ENCODE results near the gene SMIM32. TPM values are rescaled to one million over a fixed set of nuclear protein-coding genes. Genes with fewer than 3 reads are reported as not detected.

Gene SMIM32
- total RNA-seq, 1 donor from 2014 or later, result not detected

DNA sequence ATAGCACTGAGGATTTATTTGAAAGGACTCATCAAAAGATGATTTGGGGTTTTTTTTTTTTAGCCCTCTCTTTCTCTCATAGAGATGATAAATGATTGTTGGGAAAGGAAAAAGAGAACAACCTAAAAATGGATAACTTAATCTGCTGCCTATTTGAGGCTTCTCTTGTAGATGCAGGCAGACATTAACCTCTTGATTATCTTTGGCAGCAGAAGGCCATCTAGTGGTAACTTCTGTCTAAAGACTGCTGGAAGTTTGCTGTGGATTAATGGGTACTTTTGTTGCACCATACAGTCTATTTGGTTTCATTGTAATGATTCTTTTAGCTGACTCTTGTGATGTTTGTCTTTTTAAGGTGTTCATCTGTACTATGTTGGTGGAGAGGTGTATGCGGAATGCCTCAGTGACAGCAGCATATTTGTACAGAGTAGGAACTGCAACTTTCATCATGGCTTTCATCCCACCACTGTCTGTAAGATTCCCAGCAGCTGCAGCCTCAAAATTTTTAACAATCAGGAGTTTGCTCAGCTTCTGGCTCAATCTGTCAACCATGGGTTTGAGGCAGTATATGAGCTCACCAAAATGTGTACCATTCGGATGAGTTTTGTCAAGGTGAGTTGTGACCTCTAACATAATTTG, 18.8 kb downstream of the SMIM32 start:
- H3K36me3 Mint-ChIP-seq (ENCODE audit: low read depth, unreplicated experiment), result peaks cover 3% of the 10 kb centered on the region

DNA sequence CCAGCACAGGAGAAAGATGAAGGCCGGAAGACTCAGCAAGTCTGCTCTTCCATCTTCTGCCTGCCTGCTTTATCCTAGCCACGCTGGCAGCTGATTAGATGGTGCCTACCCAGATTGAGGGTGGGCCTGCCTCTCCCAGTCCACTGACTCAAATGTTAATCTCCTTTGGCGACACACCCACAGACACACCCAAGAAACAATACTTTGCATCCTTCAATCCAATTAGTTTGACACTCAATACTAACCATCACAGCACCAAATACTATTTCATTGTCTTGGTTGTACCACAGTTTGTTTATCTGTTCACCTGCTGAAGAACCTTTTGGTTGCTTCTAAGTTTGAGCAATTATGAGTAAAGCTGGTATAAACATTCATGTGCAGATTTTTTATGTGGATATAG, 23.7 kb downstream of the SMIM32 start:
- TF ChIP-seq, protein P1, sequence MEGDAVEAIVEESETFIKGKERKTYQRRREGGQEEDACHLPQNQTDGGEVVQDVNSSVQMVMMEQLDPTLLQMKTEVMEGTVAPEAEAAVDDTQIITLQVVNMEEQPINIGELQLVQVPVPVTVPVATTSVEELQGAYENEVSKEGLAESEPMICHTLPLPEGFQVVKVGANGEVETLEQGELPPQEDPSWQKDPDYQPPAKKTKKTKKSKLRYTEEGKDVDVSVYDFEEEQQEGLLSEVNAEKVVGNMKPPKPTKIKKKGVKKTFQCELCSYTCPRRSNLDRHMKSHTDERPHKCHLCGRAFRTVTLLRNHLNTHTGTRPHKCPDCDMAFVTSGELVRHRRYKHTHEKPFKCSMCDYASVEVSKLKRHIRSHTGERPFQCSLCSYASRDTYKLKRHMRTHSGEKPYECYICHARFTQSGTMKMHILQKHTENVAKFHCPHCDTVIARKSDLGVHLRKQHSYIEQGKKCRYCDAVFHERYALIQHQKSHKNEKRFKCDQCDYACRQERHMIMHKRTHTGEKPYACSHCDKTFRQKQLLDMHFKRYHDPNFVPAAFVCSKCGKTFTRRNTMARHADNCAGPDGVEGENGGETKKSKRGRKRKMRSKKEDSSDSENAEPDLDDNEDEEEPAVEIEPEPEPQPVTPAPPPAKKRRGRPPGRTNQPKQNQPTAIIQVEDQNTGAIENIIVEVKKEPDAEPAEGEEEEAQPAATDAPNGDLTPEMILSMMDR (IDR thresholded peaks at IDR 0.05; ENCODE audit: unreplicated experiment), result no peak
- no peaks in the 10 kb centered on the region for H3K27me3 Mint-ChIP-seq (ENCODE audit: unreplicated experiment)
- H3K36me3 Mint-ChIP-seq (ENCODE audit: low read depth, unreplicated experiment), result peaks cover 15% of the 10 kb centered on the region
- DNase-seq (ENCODE audit: low spot score), result no peak
- peaks cover 4% of the 10 kb centered on the region for H3K4me1 Mint-ChIP-seq (ENCODE audit: unreplicated experiment)
- H3K27ac Mint-ChIP-seq (ENCODE audit: unreplicated experiment), result no peak overlapping the region
- H3K4me3 Mint-ChIP-seq (ENCODE audit: unreplicated experiment), result no peak overlapping the region
- no peaks in the 10 kb centered on the region for H3K9me3 Mint-ChIP-seq (ENCODE audit: unreplicated experiment)

More for the DNA sequence above, 18.8 kb downstream of the SMIM32 start:
- Mint-ChIP-seq H3K9me3 (ENCODE audit: unreplicated experiment) (no peaks in the 10 kb centered on the region), H3K27me3 (ENCODE audit: unreplicated experiment) (no peaks in the 10 kb centered on the region), H3K4me1 (ENCODE audit: unreplicated experiment) (peaks cover 4% of the 10 kb centered on the region), H3K27ac (ENCODE audit: unreplicated experiment) (no peak overlapping the region), H3K4me3 (ENCODE audit: unreplicated experiment) (no peak overlapping the region)
- DNase-seq (ENCODE audit: low spot score), result no peak
- TF ChIP-seq, protein P1 (IDR thresholded peaks at IDR 0.05; ENCODE audit: unreplicated experiment), result peak; percentile 24

DNA sequence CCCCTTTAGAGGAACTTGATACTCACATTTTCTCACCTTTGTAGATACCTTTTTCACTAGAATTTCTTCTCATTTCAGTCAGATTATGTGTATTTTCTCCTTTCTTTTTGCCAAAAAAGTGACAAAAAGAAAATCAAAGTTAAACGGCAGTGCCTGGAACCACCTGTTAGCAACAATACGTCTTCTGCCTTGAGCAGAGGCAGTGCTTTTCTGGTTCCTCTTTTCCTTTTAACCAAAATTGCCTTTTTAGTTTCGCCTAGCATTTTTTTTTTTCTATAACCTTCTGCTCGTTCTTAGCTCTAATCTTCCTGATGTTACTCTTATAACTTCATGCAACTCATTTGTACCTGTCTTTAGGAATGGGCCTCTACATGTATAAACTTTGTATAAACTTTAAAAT, 26.1 kb downstream of the SMIM32 start:
- DNase-seq (ENCODE audit: low spot score), result no peak
- no peaks in the 10 kb centered on the region for H3K9me3 Mint-ChIP-seq (ENCODE audit: unreplicated experiment)
- H3K27ac Mint-ChIP-seq (ENCODE audit: unreplicated experiment), result no peak overlapping the region
- peaks cover 4% of the 10 kb centered on the region for H3K4me1 Mint-ChIP-seq (ENCODE audit: unreplicated experiment)
- H3K4me3 Mint-ChIP-seq (ENCODE audit: unreplicated experiment), result no peak overlapping the region
- peaks cover 15% of the 10 kb centered on the region for H3K36me3 Mint-ChIP-seq (ENCODE audit: low read depth, unreplicated experiment)
- H3K27me3 Mint-ChIP-seq (ENCODE audit: unreplicated experiment), result no peaks in the 10 kb centered on the region
- TF ChIP-seq, protein P1 (IDR thresholded peaks at IDR 0.05; ENCODE audit: unreplicated experiment), result no peak

DNA sequence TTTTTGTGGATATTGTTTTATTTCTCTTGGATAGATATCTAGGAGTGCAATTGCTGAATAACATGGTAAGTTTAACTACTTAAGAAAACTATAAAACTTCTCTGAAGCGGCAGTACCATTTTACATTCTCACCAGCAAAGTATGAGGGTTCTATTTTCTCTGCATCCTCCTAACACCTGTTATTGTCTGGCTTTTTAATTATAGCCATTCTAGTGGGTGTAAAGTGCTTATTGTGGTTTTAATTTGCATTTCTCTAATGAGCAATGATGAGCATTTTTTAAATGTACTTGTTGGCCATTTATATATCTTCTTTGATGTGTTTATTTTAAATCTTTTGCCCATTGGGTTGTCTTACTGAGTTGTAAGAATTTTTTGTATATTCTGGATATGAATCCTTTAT, 28.7 kb downstream of the SMIM32 start:
- H3K27me3 Mint-ChIP-seq (ENCODE audit: unreplicated experiment), result no peaks in the 10 kb centered on the region
- H3K4me1 Mint-ChIP-seq (ENCODE audit: unreplicated experiment), result no peaks in the 10 kb centered on the region
- no peaks in the 10 kb centered on the region for H3K9me3 Mint-ChIP-seq (ENCODE audit: unreplicated experiment)
- H3K4me3 Mint-ChIP-seq (ENCODE audit: unreplicated experiment), result no peak overlapping the region
- H3K27ac Mint-ChIP-seq (ENCODE audit: unreplicated experiment), result no peak overlapping the region
- TF ChIP-seq, protein P1 (IDR thresholded peaks at IDR 0.05; ENCODE audit: unreplicated experiment), result no peak
- no peak for DNase-seq (ENCODE audit: low spot score)
- H3K36me3 Mint-ChIP-seq (ENCODE audit: low read depth, unreplicated experiment), result peaks cover 13% of the 10 kb centered on the region

DNA sequence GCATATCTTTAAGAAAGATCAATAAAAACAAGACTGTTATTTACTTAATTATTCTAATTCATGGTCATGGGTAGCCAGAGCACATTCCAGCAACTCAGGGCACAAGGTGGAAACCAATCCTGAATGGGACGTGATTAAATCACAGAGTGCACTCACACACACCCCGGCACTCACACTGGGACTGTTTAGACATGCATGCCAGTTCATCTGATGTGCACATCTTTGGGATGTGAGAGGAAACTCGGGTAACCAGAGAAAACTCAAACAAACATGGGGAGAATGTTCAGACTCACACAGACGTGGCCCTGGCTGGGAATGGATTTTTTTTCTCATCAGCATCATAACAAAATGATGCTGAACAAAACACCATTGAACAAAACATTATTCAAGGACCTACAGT, 31.0 kb downstream of the SMIM32 start:
- Mint-ChIP-seq H3K9me3 (ENCODE audit: unreplicated experiment) (no peaks in the 10 kb centered on the region), H3K27me3 (ENCODE audit: unreplicated experiment) (no peaks in the 10 kb centered on the region), H3K27ac (ENCODE audit: unreplicated experiment) (no peak overlapping the region), H3K4me1 (ENCODE audit: unreplicated experiment) (peaks cover 2% of the 10 kb centered on the region), H3K4me3 (ENCODE audit: unreplicated experiment) (no peak overlapping the region), H3K36me3 (ENCODE audit: low read depth, unreplicated experiment) (peaks cover 2% of the 10 kb centered on the region)
- DNase-seq (ENCODE audit: low spot score), result no peak
- TF ChIP-seq, protein P1 (IDR thresholded peaks at IDR 0.05; ENCODE audit: unreplicated experiment), result no peak

Measured in endothelial cell (in vitro differentiated cells).